Stimulated activated CD4-positive, alpha-beta T cell treated with anti-CD3 and anti-CD28 coated beads, Interleukin-4, amount 100 ng/mL, for 4 hours (primary cell): ENCODE results near the gene MORN4.
"Not testable (repeated sequence)": the region's sequence is repeated elsewhere in the genome, so short reads cannot be mapped to it uniquely, and the experiment has no call there.

Experiments used
- DNase-seq, 2 experiments: peaks; one replicate each; pipeline ENCODE4 v3.0.0-alpha.2; 2020

Gene MORN4

DNA sequence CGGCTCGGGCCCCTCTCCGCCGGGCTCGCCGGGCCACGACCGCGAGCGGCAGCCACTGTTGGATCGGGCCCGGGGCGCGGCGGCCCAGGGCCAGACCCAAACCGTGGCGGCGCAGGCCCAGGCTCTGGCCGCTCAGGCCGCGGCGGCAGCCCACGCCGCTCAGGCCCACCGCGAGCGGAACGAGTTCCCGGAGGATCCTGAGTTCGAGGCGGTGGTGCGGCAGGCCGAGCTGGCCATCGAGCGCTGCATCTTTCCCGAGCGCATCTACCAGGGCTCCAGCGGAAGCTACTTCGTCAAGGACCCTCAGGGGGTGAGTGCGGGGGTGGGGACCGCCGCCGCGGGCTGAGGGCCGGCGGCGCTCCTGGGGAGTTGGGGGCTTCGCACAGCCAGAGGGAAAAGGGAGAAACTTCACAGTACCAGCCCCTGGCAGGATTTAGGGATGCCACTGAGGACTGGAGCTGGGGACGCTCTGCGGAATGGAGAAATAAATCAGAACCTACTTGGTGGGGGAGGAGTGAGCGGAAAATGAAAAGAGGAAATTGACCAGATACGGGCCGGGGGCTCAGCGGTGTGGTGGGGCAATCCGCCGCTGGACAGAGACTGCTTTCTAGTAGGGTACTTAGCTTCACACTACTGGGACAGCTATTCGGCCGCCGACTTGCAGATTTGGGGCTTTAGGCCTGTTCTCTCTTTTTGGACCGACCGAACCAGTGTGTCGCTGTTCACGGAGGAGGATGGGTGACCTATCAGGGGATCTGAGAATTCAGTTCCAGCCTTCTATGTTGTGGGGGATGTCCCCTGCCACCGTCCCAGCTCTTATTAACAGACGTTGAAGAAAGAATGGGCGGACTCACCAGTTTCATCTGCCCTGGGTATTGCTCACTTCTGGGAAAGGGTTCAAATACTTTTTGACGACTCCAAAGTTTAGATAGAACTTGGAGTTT, 7.8 kb upstream of the MORN4 start:
- DNase-seq: peak in 1 of 2 experiments; percentile 3

GRCh38 chr10:97640174-97640867, 7.0 kb upstream of the MORN4 start, which contains the start of gene PI4K2A:
PI4K2A (plus strand) TSS chr10:97640671; CDS start chr10:97640743, 72 bp downstream.
- DNase-seq: peak; percentile 97 to 99

- DNase-seq: not testable (repeated sequence)
Observed at GRCh38 chr10:97639090-97639489, 5.8 kb upstream of the MORN4 start.

GRCh38 chr10:97635577-97635976, 2.3 kb upstream of the MORN4 start:
- no peak for DNase-seq

DNA sequence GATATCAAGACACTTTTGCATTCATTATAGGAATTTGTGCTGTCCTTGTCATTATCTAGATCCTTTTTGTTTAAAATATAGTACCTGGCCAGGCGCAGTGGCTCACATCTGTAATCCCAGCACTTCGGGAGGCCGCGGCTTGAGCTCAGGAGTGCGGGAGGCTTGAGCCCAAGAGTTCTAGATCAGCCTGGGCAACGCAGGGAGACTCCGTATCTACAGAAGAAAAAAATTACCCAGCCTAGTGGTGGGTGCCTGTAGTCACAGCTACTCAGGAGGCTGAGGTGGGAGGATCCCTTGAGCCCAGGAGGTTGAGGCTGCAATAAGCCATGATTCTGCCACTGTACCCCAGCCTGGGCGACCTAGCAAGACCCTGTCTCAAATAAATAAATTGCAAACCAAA, 621 bp upstream of the MORN4 start:
- peak in 1 of 2 experiments; percentile 3 for DNase-seq

GRCh38 chr10:97631098-97631497, 2.2 kb downstream of the MORN4 start:
- DNase-seq: no peak

- no peak for DNase-seq
Observed at GRCh38 chr10:97629289-97629688, 4.0 kb downstream of the MORN4 start.

- DNase-seq: no peak
Observed at GRCh38 chr10:97628228-97628627, 5.1 kb downstream of the MORN4 start.

GRCh38 chr10:97627731-97628130, 5.6 kb downstream of the MORN4 start:
- DNase-seq: no peak

GRCh38 chr10:97623277-97623676, 10.0 kb downstream of the MORN4 start:
- no peak for DNase-seq

GRCh38 chr10:97618733-97619132, 14.6 kb downstream of the MORN4 start:
- no peak for DNase-seq

DNA sequence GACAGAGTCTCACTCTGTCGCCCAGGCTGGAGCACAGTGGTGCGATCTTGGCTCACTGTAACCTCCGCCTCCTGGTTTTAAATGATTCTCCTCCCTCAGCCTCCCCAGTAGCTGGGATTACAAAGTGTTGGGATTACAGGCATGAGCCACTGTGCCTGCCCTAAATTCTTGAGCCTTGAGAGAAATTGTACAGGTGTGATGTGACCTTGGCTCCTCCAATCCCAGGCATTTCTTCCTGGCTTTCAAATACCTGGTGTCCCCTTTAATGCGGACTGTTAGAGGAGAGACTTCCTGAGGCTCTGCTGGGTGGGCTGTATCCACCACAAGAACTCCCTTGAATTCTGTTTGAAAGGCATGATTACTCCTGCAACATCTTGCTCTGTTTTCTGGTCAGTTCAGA, 15.0 kb downstream of the MORN4 start:
- no peak for DNase-seq

- DNase-seq: no peak
Observed at GRCh38 chr10:97612386-97612785, 20.9 kb downstream of the MORN4 start.

DNA sequence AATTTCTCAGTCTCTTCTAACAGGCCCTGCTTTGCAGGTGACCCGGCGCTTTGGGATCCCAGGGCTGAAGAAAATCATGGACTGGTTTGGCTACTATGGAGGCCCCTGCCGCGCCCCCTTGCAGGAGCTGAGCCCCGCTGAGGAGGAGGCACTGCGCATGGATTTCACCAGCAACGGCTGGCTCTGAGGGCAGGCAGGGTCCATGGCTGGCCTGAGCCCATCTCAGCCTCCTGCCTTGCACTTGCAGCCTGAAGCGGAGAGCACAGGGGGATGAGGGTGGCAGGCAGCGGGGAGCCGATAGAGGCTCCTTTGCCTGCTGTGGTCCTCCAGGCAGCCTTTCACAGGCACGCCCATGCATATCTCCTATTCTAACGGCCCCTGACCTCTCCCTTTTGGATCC, 21.8 kb downstream of the MORN4 start:
- DNase-seq: no peak

GRCh38 chr10:97608991-97609561, 24.2 kb downstream of the MORN4 start:
- no peak for DNase-seq

DNA sequence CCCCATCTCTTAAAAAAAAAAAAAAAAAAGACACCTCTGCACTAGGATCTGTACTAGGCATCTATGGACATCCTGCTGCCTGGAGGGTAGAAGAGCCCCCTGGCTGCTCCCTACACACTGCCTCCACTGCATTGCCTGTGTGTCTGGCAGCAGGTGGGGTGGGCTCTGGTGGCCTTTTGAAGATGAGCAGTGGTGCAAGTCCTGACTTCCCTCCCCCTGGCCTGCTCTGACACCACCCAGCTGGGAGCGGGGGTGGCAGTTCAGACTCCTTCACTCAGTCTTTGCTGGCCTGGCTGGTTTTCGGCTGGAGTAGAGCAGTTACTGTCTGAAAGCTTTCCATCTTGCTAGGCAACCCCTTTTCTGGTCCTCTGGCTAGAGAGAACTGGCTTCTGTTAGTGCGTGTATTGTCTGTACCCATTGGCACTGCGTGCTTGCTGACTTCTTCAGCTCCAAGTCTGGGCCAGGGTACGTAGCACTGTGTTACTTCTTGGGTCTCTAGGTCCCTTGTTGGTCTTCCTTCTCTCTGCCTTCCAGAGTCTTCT, 26.1 kb downstream of the MORN4 start:
- DNase-seq: no peak

- no peak for DNase-seq
Observed at GRCh38 chr10:97601268-97602215, 31.8 kb downstream of the MORN4 start.

GRCh38 chr10:97600616-97601015, 32.7 kb downstream of the MORN4 start:
- no peak for DNase-seq

- no peak for DNase-seq
Observed at GRCh38 chr10:97599272-97599619, 34.1 kb downstream of the MORN4 start.

- DNase-seq: no peak
Observed at GRCh38 chr10:97598407-97599271, 34.7 kb downstream of the MORN4 start.

GRCh38 chr10:97597778-97598177, 35.5 kb downstream of the MORN4 start:
- no peak for DNase-seq
